HFF-Myc (cell line): ENCODE data around the gene CDH20.

Experiments used
- DNase-seq: peaks from one replicate; pipeline ENCODE4 v3.0.0-alpha.2; 2011; ENCODE audit warnings: low read depth; ENCODE audit errors: extremely low read depth
- H3K4me3 ChIP-seq: replicated peaks from 2 replicates; pipeline ENCODE4 v1.5.1; 2011; ENCODE audit warnings: low read depth, mild to moderate bottlenecking, control low read depth, low read length
- TF ChIP-seq, protein P1 (sequence below): IDR thresholded peaks from 2 replicates; pipeline ENCODE4 v1.5.1; 2012; ENCODE audit warnings: mild to moderate bottlenecking, low read depth, low read length, control low read depth; ENCODE audit errors: missing control alignments

Gene CDH20

DNA sequence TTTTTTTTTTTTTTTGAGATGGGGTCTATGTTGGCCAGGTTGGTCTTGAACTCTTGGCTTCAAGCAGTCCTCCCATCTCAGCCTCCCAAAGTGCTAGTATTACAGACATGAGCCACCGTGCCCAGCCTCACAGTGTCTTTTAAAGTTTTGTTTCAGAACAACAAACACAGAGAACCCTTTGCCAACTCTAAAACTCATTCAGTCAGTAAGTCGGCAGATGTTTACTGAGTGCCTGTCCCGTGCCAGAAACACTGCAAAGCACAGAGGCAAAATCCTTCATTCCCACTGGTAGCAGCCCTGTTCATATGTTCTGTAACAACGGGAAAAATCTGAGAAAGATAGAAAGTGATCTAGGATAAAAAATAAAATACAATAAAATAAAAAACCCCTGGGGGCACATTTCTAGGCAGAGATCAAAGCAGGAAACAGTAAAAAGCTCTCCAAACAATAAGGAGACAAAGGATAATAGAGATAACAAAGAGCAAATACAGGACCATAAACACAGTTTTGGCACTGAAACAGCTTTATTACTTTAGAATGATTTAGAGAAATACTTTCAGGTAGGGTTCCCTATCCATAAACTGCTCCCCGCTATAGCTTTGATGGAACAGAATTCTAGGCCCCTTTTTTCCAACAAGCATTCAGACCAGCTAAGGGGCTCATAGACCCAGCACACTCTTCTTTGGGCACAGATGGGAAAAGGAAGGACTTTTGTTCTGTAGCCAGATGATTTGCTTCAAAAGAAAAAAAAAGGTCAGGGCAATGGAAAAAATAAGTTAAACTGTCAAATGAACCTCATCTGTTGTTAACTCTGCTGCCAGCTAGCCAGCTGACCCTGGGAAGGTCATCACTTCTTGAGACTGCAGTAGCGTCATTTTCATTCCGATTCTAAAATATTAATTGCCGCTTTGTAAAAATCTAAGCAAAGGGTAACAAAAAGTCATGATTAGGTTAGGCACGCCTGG lies 212.3 kb downstream of the CDH20 start:
- no peak for DNase-seq
- no peak overlapping the region for H3K4me3 ChIP-seq
- TF ChIP-seq, protein P1, sequence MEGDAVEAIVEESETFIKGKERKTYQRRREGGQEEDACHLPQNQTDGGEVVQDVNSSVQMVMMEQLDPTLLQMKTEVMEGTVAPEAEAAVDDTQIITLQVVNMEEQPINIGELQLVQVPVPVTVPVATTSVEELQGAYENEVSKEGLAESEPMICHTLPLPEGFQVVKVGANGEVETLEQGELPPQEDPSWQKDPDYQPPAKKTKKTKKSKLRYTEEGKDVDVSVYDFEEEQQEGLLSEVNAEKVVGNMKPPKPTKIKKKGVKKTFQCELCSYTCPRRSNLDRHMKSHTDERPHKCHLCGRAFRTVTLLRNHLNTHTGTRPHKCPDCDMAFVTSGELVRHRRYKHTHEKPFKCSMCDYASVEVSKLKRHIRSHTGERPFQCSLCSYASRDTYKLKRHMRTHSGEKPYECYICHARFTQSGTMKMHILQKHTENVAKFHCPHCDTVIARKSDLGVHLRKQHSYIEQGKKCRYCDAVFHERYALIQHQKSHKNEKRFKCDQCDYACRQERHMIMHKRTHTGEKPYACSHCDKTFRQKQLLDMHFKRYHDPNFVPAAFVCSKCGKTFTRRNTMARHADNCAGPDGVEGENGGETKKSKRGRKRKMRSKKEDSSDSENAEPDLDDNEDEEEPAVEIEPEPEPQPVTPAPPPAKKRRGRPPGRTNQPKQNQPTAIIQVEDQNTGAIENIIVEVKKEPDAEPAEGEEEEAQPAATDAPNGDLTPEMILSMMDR: no peak

DNA sequence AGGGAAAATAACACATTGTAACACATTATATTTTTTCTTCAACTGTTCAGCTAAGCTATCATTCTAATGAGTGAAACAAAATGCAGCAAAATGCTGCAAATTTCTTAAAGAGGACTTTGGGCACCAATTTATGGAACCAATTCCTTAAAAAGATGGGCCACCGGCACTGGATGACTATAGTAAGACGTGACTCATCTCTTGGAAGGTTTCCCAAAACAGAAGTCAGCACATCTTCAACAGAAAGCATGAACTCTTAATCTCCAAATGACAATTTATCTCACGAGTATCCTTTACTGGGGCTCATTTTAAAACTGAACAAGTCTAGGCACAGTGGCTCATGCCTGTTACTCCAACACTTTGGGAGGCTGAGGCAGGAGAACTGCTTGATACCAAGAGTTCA lies 213.4 kb downstream of the CDH20 start:
- no peak overlapping the region for H3K4me3 ChIP-seq
- peak; percentile 75 for DNase-seq
- TF ChIP-seq, protein P1: no peak

DNA sequence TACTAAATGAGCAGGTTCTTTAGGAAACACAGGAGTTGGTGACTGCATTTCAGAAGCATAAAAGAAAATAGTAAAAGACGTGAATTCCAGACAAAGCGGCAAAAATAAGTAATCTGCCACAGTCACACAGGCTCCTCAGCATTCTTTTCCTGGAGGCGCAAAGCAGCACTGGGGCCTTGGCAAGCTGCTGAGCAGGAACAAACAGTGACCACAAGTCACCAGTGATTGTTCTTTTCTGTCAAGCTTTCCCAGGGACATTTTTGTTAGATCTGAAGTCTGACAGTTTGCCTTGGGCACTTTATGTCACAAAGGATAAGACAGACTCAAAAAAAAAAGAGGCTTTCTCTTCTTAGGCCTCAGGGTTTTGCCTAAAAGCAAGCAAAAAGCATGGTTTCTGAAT lies 216.2 kb downstream of the CDH20 start:
- TF ChIP-seq, protein P1: no peak
- no peak overlapping the region for H3K4me3 ChIP-seq
- DNase-seq: no peak

GRCh38 chr18:61549889-61550288 lies 216.7 kb downstream of the CDH20 start:
- TF ChIP-seq, protein P1: no peak
- no peak for DNase-seq
- H3K4me3 ChIP-seq: no peak overlapping the region

DNA sequence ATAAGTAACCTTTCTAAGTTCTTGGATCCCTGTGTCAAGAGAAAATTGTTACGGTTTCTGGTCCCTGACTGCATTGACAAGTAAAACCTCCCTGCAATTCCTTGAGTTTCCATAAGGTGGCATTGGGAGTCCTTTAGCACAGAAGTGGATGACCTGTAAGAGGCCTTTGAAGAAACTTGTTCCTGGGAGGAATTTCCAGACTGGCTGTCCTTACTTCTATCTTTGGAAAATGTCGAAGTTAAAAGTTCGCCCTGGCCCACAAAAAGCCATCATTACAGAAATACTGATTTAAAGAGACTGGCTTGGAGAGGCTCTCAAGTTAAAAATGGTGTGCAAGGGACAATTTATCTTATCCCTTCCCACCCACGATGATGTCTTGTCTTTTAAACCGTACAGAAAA lies 218.4 kb downstream of the CDH20 start:
- TF ChIP-seq, protein P1: peak; percentile 83
- H3K4me3 ChIP-seq: no peak overlapping the region
- DNase-seq: peak; percentile 70

DNA sequence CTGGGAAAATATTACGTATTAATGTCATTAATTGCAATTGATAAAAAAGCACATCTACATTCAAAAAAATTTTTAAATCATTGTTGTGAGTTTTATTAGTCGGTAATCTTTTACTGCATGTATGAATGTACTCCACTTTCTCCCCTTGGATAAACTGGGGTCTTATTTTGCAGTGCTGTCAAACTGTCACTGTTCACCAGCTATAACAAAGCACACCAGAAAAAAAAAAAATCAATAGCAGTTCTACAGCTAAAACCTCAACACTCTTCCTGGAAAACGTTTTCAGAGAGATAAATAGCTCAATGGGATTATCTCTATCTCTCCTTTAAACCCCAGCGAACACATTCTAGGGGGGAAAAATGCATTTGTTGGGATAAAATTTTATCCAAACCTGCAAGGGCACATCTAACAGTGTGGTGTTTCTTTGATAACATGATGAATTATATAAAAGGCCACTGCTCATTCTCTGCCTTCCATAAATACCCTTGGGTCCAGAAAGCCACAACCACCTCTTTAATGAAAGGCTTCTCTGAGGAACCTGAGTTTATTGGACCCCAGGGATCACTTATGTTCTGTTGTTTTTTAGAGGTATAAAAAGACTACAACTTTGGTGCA lies 219.9 kb downstream of the CDH20 start:
- DNase-seq: no peak
- TF ChIP-seq, protein P1: no peak
- H3K4me3 ChIP-seq: no peak overlapping the region
